H1 (cell line): ENCODE results near the gene UBE2E3.

Source experiments
- CBX8 ChIP-seq: fragments of 300-800, 300-1000 bp; sonication (generic); IDR thresholded peaks from 2 replicates; pipeline ENCODE4 v1.7.1; 2016; ENCODE audit warnings: low read depth, low read length, borderline replicate concordance
- EGR1 ChIP-seq: IDR thresholded peaks from 2 replicates; pipeline ENCODE4 v1.6.1; 2011; ENCODE audit warnings: low read depth, low read length, borderline replicate concordance
- TF ChIP-seq, protein P1 (sequence below), 3 experiments: IDR thresholded peaks; 1 replicate in 2 of 3; 2 replicates in 1 of 3; pipeline versions ENCODE4 v1.5.1 to v1.6.1; 2011; ENCODE audit warnings: low read length in 3 of 3, mild to moderate bottlenecking in 3 of 3, inconsistent platforms in 2 of 3, low read depth in 1 of 3, moderate library complexity in 1 of 3; ENCODE audit not compliant: insufficient read depth in 1 of 3; ENCODE audit errors: control extremely low read depth in 1 of 3

DNA sequence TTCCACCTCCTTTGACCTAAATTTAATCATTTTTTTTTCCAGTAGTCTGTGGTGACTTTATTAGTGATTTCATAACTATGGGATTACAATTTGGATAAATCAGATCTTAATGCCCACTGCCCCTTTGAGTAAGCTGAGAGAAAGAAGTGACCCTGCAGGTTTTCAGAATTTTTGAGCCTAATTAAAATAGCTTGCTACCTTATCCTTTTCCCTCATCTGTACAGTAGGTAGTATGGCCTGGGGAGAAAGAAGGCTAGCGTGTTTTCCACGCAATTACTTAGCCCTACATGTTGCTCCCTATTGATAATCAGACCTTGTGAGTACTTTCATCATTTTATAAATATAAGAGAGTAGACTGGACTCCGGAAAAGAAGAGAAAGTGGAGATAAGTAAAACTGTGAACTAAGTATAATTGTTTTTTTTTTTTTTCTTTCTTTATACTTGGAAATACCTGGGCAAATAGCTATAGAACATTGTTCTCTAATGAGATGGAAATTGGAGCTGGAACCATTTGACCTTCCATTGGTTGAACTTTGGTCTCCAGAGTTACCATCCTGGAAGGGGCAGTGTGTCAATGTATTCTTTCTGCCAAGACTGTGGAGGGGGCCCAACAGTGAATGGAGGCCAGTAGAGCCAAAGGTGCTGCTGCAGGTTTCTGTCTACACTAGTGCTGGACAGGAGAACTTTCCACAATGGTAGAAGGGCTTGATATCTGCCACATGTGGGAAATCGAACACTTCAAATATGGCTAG, 26.9 kb downstream of the UBE2E3 start:
- TF ChIP-seq, protein P1, sequence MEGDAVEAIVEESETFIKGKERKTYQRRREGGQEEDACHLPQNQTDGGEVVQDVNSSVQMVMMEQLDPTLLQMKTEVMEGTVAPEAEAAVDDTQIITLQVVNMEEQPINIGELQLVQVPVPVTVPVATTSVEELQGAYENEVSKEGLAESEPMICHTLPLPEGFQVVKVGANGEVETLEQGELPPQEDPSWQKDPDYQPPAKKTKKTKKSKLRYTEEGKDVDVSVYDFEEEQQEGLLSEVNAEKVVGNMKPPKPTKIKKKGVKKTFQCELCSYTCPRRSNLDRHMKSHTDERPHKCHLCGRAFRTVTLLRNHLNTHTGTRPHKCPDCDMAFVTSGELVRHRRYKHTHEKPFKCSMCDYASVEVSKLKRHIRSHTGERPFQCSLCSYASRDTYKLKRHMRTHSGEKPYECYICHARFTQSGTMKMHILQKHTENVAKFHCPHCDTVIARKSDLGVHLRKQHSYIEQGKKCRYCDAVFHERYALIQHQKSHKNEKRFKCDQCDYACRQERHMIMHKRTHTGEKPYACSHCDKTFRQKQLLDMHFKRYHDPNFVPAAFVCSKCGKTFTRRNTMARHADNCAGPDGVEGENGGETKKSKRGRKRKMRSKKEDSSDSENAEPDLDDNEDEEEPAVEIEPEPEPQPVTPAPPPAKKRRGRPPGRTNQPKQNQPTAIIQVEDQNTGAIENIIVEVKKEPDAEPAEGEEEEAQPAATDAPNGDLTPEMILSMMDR (IDR thresholded peaks at IDR 0.05; ENCODE audit: control extremely low read depth in 1 of 3, insufficient read depth in 1 of 3, low read depth in 1 of 3, low read length in 3 of 3): no peak
- TF ChIP-seq EGR1 (no peak), CBX8 (no peak)
